Lung (tissue), 12 donors: Measurements from ENCODE around the gene VSIG10L2. TPM values are rescaled to one million over a fixed set of nuclear protein-coding genes. Genes with fewer than 3 reads are reported as not detected.
"Not testable (repeated sequence)": the region's sequence is repeated elsewhere in the genome, so short reads cannot be mapped to it uniquely, and the experiment has no call there.

Source experiments
- ATAC-seq: fragments of 200-7000 bp; cut with Tn5 transposase; one replicate; pipeline ENCODE4 v1.9.1; 2020; ENCODE audit warnings: moderate number of reproducible peaks; ENCODE audit not compliant: insufficient read depth, low FRiP score
- DNase-seq, 3 donors: peaks; one replicate each; pipeline ENCODE4 v3.0.0-alpha.2; 2013 to 2017
- H3K27ac ChIP-seq, 2 donors: one replicate each; pipeline ENCODE4 v1.5.1; 2013; ENCODE audit warnings: mild to moderate bottlenecking in 2 of 2, moderate library complexity in 2 of 2, control low read depth in 1 of 2, inconsistent platforms in 1 of 2, low read depth in 1 of 2, low read length in 1 of 2
- H3K27me3 ChIP-seq, 3 donors: one replicate each; pipeline ENCODE4 v1.5.1; 2013; ENCODE audit warnings: low read length in 2 of 3; ENCODE audit not compliant: control insufficient read depth in 3 of 3, insufficient read depth in 3 of 3
- H3K36me3 ChIP-seq, 4 donors: one replicate each; pipeline ENCODE4 v1.5.1; 2013; ENCODE audit warnings: low read length in 4 of 4, mild to moderate bottlenecking in 1 of 4, moderate library complexity in 1 of 4; ENCODE audit not compliant: control insufficient read depth in 4 of 4, insufficient read depth in 4 of 4
- H3K4me1 ChIP-seq, 5 donors: one replicate each; pipeline ENCODE4 v1.5.1; 2013; ENCODE audit warnings: low read length in 5 of 5, mild to moderate bottlenecking in 2 of 5, moderate library complexity in 1 of 5; ENCODE audit not compliant: control insufficient read depth in 5 of 5, insufficient read depth in 5 of 5
- H3K4me3 ChIP-seq: one replicate; pipeline ENCODE4 v1.5.1; 2013; ENCODE audit warnings: mild to moderate bottlenecking, control low read depth, moderate library complexity
- H3K9ac ChIP-seq, 2 donors: one replicate each; pipeline ENCODE4 v1.5.1; 2013; ENCODE audit warnings: low read length in 2 of 2, control low read depth in 1 of 2; ENCODE audit not compliant: insufficient read depth in 1 of 2
- H3K9me3 ChIP-seq, 4 donors: one replicate each; pipeline ENCODE4 v1.5.1; 2013; ENCODE audit warnings: low read length in 3 of 4, mild to moderate bottlenecking in 1 of 4, moderate library complexity in 1 of 4; ENCODE audit not compliant: control insufficient read depth in 4 of 4, insufficient read depth in 3 of 4
- WGBS, 2 donors: extraction: QIAGEN DNeasy Blood & Tissue Kit; methylation state at CpG; one replicate each; pipeline ENCODE4 v1.1.7; 2013; 5-methylcytosine and 5-hydroxymethylcytosine counted together
- polyA plus RNA-seq, 2 donors: library from polyadenylated mRNA; stranded (reverse); fragments of 200-250 nt; gene quantifications; one replicate each; pipeline ENCODE4 v1.2.1, GENCODE V29; 2013
- total RNA-seq, 2 donors: library from RNA; depleted of rRNA in 1 of 2; stranded (reverse); fragments of >200 nt in 1 of 2; gene quantifications; one replicate each; pipeline ENCODE4 v1.2.1, GENCODE V29; 2014 to 2021
- TF ChIP-seq, protein P1 (sequence below): IDR thresholded peaks from 2 replicates; pipeline ENCODE4 v1.5.1; 2012; ENCODE audit warnings: mild to moderate bottlenecking; ENCODE audit errors: control extremely low read depth, extremely low read depth
- donor health status: control.
- donor health status: control.
- donor health status: Bipolar disorder and iron deficiency.
- donor health status: healthy.
- donor health status: DM: yes; HTN: yes; CAD: no.

Gene VSIG10L2
- total and polyA plus RNA-seq, 4 donors, result 0.18 to 0.43 (median 0.30) TPM

DNA sequence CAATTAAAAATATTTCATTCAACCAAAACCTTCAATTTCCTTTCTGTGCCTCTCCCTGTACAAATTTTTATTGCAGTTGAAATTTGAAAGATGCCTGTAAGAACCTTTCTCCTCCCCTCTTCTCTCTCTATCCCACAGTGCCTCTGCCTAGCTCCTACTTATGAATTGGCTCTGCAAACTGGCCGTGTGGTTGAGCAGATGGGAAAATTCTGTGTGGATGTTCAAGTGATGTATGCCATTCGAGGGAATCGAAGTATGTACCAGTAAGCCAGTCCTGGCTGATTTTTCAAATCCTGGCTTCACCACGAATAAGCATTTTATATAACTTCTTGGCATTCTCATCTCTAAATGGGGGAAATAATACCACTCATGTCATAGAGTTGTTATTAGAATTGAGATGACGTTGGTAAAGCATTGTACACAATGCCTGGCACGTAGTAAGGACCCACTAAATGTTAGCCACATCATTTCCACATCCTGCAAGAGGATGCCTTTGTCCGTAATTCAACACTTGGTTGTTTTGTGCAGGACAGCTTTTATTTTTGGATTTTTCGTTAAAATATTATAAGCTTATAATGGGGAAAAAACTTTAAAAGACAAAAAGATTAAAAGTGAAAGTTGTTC lies 35.5 kb upstream of the VSIG10L2 start:
- peaks cover 0 to 8% (median 5%) of the 10 kb centered on the region in 3 donors for H3K27me3 ChIP-seq
- ATAC-seq (no peak), DNase-seq (no peak)
- H3K4me1 ChIP-seq, result no peaks in the 10 kb centered on the region
- 76 to 82% methylated on average over 8 of the region's 8 CpGs for WGBS, 2 donors
- TF ChIP-seq, protein P1, sequence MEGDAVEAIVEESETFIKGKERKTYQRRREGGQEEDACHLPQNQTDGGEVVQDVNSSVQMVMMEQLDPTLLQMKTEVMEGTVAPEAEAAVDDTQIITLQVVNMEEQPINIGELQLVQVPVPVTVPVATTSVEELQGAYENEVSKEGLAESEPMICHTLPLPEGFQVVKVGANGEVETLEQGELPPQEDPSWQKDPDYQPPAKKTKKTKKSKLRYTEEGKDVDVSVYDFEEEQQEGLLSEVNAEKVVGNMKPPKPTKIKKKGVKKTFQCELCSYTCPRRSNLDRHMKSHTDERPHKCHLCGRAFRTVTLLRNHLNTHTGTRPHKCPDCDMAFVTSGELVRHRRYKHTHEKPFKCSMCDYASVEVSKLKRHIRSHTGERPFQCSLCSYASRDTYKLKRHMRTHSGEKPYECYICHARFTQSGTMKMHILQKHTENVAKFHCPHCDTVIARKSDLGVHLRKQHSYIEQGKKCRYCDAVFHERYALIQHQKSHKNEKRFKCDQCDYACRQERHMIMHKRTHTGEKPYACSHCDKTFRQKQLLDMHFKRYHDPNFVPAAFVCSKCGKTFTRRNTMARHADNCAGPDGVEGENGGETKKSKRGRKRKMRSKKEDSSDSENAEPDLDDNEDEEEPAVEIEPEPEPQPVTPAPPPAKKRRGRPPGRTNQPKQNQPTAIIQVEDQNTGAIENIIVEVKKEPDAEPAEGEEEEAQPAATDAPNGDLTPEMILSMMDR, result no peak
- H3K27ac ChIP-seq, result no peak overlapping the region
- no peaks in the 10 kb centered on the region for H3K9me3 ChIP-seq
- no peak overlapping the region for H3K9ac ChIP-seq
- H3K4me3 ChIP-seq, result no peak overlapping the region
- no peaks in the 10 kb centered on the region for H3K36me3 ChIP-seq

DNA sequence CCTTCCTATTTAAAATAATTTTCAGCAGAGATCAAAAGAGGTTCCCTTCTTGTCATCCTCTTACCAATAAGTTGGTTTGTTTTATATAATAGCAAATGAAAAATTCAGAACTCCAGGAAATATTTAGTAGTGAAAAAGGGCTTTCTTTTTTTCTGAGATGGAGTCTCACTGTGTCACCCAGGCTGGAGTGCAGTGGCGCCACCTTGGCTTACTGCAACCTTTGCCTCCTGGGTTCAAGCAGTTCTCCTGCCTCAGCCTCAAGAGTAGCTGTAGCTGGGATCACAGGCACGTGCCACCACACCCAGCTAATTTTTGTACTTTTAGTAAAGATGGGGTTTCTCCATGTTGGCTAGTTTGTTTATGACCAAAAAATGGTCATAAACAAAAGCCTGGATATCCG lies 31.2 kb upstream of the VSIG10L2 start:
- not testable (repeated sequence) for H3K36me3 ChIP-seq, H3K4me1 ChIP-seq, H3K4me3 ChIP-seq, H3K9me3 ChIP-seq, DNase-seq, H3K27ac ChIP-seq, H3K9ac ChIP-seq, ATAC-seq
- peaks cover 0 to 11% (median 6%) of the 10 kb centered on the region in 3 donors for H3K27me3 ChIP-seq
- 76 to 84% methylated on average over 3 of the region's 3 CpGs for WGBS, 2 donors

DNA sequence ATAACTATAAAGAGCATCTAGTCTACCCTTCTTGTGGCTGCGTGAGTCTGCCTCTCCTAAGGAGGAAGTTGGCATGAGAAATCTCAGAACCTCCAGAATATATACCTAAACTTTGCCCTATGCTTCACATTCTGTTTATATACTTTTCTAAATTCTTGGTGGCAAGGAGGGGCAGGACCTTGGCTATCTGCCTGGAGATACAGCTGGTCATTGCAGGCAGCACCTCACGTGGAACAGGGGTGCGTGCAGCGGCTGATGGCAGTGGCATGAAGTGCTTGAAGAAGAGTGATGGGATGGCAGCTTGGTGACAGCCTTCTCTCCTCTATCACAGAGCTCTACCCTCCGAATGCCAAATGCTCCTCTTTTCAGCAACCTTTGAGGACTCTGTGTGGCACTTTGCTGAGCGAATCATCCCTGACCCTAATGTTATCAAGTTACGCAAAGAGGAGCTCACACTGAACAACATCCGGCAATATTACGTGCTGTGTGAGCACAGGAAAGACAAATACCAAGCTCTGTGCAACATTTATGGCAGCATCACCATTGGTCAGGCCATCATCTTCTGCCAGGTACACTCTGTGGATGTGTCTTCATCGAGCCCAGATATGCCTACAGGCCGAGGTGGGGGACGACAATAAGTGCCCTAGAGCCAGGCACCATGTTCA lies 29.0 kb upstream of the VSIG10L2 start:
- H3K27ac ChIP-seq, result no peak overlapping the region
- H3K4me1 ChIP-seq, result no peaks in the 10 kb centered on the region
- ATAC-seq, result no peak
- TF ChIP-seq, protein P1, result no peak
- no peaks in the 10 kb centered on the region for H3K9me3 ChIP-seq
- DNase-seq, result no peak
- 80 to 82% methylated on average over 12 of the region's 12 CpGs for WGBS, 2 donors
- no peak overlapping the region for H3K9ac ChIP-seq
- H3K27me3 ChIP-seq, result peaks cover 0 to 7% (median 6%) of the 10 kb centered on the region in 3 donors
- no peaks in the 10 kb centered on the region for H3K36me3 ChIP-seq
- H3K4me3 ChIP-seq, result no peak overlapping the region

DNA sequence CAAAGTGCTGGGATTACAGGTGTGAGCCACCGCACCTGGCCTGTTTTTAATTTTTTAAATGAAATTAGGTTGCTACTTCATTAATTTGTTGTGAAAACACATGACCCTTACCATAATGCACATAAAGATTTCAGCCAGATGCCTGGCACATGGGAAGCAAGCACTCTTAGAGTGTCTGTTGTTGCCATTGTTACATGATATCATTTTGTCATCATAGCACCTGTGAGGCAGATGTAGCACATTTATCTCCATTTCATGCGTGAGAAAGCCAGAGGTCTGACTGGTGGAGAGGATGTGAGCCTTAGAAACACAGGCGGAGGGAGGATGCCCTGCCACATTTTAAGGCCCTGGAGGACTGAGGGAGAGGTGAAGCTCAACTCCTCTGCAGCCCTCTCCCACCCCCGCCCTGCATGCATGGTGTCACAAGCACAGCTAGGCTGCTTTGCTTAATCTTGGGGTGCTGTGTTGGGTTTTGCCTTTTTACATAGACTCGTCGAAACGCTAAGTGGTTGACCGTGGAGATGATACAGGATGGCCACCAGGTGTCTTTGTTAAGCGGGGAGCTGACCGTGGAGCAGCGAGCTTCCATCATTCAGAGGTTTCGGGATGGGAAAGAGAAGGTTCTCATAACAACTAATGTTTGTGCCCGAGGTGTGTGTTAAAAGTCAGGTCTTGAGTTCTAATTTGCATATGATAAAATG lies 27.6 kb upstream of the VSIG10L2 start:
- DNase-seq, result no peak
- H3K27ac ChIP-seq, result no peak overlapping the region
- no peaks in the 10 kb centered on the region for H3K4me1 ChIP-seq
- TF ChIP-seq, protein P1, result no peak
- H3K36me3 ChIP-seq, result no peaks in the 10 kb centered on the region
- WGBS, 2 donors, result 84 to 86% methylated on average over 13 of the region's 13 CpGs
- no peak overlapping the region for H3K9ac ChIP-seq
- no peaks in the 10 kb centered on the region for H3K9me3 ChIP-seq
- no peak overlapping the region for H3K4me3 ChIP-seq
- H3K27me3 ChIP-seq, result peaks cover 0 to 7% (median 6%) of the 10 kb centered on the region in 3 donors
- ATAC-seq, result no peak
